ENCODE data around the gene GAS1.

DNA sequence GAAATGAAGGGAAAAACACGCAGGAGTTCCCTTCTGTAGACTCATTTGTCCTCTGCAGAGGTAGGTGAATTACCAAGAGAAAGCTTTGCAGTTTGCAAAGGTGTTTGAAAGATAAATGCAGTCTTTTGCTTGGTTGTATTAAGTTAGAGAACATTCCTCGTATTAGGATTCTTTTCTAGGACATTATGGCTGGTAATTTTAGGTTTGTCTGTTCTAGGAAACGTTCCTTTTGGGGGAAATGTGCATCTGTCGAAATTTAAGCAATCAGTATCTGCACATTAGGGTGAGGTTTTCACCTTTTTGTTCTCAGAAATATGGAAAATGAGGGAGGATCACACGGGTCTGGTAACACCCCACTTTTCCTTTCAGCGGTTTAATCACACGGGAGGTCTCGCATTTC, 45.1 kb downstream of the GAS1 start:
- TF ChIP-seq, protein P1, sequence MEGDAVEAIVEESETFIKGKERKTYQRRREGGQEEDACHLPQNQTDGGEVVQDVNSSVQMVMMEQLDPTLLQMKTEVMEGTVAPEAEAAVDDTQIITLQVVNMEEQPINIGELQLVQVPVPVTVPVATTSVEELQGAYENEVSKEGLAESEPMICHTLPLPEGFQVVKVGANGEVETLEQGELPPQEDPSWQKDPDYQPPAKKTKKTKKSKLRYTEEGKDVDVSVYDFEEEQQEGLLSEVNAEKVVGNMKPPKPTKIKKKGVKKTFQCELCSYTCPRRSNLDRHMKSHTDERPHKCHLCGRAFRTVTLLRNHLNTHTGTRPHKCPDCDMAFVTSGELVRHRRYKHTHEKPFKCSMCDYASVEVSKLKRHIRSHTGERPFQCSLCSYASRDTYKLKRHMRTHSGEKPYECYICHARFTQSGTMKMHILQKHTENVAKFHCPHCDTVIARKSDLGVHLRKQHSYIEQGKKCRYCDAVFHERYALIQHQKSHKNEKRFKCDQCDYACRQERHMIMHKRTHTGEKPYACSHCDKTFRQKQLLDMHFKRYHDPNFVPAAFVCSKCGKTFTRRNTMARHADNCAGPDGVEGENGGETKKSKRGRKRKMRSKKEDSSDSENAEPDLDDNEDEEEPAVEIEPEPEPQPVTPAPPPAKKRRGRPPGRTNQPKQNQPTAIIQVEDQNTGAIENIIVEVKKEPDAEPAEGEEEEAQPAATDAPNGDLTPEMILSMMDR (IDR thresholded peaks at IDR 0.05) = no peak
- TF ChIP-seq POLR2AphosphoS5 (IDR thresholded peaks at IDR 0.05) = no peak
- TF ChIP-seq EP300 (IDR thresholded peaks at IDR 0.05) = no peak
